Lower leg skin (tissue), 3 donors: Measurements from ENCODE around the gene HRCT1.

Experiments
- POLR2A ChIP-seq, 2 donors: fragments of 450-650 bp; IDR thresholded peaks; one replicate each; pipeline ENCODE4 v1.6.1; 2016 to 2017; ENCODE audit warnings: antibody characterized with exemption in 2 of 2, mild to moderate bottlenecking in 1 of 2, moderate library complexity in 1 of 2
- TF ChIP-seq, protein P1 (sequence below), 3 donors: fragments of 450-650 bp; IDR thresholded peaks; one replicate each; pipeline ENCODE4 v1.5.1; 2016; ENCODE audit warnings: antibody characterized with exemption in 3 of 3, mild to moderate bottlenecking in 3 of 3, moderate library complexity in 2 of 3

DNA sequence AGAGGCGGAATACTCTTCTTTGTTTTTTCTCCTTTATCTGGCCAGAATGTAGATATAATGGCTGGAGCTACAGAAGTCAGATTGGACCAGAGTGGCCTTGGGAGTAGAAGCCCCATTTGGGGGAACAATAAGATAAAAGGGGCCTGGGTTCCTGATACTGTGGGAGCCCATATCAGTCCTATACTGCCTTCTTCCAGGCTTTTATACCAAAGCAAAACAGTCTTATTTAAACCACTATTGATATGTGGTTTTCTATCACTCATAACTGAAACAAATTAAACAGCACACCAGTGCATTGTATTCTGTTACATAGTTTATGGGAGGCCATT is 17.6 kb downstream of the HRCT1 start:
- TF ChIP-seq, protein P1, sequence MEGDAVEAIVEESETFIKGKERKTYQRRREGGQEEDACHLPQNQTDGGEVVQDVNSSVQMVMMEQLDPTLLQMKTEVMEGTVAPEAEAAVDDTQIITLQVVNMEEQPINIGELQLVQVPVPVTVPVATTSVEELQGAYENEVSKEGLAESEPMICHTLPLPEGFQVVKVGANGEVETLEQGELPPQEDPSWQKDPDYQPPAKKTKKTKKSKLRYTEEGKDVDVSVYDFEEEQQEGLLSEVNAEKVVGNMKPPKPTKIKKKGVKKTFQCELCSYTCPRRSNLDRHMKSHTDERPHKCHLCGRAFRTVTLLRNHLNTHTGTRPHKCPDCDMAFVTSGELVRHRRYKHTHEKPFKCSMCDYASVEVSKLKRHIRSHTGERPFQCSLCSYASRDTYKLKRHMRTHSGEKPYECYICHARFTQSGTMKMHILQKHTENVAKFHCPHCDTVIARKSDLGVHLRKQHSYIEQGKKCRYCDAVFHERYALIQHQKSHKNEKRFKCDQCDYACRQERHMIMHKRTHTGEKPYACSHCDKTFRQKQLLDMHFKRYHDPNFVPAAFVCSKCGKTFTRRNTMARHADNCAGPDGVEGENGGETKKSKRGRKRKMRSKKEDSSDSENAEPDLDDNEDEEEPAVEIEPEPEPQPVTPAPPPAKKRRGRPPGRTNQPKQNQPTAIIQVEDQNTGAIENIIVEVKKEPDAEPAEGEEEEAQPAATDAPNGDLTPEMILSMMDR (IDR thresholded peaks at IDR 0.05) = no peak
- TF ChIP-seq POLR2A (IDR thresholded peaks at IDR 0.05) = no peak
